Activated CD4-positive, alpha-beta T cell treated with anti-CD3 and anti-CD28 coated beads for 1 hour (primary cell): ENCODE data around the gene C9orf50.
"Not testable (repeated sequence)": the region's sequence is repeated elsewhere in the genome, so short reads cannot be mapped to it uniquely, and the experiment has no call there.

Experiments used
- DNase-seq: peaks from one replicate; pipeline ENCODE4 v3.0.0-alpha.2; 2020

C9orf50 gene

DNA sequence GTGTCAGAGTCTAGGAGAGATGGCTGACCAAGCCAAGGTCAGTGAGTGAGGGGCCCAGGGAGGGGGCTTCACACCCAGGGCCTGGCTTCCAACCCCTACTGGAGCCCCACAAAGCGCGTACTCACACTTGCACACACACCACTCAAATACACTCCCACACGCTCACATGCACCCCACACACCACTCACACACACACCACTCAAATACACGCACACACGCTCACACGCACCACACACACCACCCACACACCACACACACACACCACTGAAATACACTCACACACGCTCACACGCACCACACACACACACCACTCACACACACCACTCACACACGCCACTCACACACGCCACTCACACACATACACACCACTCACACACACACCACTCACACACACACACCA is 26.7 kb upstream of the C9orf50 start:
- DNase-seq = no peak

DNA sequence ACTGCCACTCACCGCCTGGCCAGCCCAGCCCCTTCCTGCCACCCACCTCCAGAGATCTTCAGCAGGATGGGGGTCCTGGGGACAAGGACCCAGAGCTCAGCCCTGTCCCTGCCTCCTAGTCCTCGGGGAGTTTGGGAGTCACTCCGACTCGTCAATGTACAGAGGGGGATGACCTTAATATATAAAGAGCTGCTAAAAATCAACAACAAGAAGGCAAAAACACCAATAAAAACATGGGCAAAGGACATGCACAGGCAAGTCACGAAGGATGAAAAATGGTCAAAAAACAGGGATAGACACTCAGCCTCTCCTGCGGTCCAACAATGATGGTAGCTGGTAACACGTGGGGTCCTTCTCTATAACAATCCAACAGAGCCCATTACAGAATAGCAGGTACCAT is 25.8 kb upstream of the C9orf50 start:
- no peak for DNase-seq

DNA sequence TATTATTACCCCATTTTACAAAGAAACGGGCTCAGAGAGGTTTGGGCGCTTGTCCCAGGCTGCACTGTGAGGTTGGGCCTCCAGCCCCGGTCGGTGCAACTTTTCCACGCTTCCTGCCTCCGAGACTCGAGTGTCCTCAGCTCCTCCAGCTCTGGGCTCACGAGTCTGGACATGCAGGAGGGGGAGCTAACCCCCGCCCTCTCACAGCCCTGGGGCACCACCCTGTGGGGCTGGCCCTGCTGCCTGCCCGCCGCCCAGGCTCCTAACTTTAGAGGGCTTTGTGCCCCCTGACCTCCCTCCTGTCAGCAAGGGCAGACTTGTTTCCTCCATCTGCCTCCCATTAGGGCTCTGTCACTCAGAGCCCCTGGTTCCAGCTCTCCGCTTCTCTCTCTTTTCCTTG is 25.4 kb upstream of the C9orf50 start:
- DNase-seq = no peak

DNA sequence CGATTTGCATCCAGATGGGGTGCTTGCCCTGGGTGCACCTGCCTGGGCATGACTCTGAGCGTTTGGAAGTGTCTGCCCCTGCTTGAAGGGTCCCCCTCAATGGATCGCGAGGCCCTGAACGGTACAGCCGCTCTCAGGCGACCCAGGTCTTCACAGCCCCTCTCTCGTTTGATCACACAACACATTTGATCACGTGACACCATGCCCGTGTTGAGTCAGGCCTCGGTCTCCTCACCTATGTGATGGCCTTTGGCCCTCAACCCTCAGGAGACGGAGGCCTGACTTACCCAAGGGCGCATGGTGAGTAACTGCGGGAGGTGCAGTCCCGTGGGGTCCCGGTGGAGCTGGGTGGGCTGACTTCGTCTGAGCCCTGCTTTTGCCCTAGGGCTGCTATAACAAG is 24.0 kb upstream of the C9orf50 start:
- DNase-seq = no peak

DNA sequence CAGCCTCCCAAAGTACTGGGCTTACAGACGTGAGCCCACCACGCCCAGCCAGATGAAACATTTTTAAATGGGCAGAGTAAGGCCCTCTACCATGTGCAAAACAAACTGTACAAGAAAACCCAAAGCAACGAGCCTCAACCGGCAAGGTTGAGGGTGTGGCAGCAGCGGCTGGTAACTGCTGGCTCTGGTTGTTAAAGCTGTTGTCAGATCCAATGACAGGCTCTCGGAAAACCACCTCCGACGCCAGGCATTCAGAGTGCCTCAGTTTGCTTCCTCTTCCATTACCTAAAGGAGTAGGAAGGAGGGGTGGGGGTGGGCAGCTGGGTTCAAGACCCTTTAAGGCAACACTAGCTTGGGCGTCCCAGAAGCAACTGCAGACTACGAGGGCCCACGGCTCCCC is 23.5 kb upstream of the C9orf50 start:
- DNase-seq = no peak

DNA sequence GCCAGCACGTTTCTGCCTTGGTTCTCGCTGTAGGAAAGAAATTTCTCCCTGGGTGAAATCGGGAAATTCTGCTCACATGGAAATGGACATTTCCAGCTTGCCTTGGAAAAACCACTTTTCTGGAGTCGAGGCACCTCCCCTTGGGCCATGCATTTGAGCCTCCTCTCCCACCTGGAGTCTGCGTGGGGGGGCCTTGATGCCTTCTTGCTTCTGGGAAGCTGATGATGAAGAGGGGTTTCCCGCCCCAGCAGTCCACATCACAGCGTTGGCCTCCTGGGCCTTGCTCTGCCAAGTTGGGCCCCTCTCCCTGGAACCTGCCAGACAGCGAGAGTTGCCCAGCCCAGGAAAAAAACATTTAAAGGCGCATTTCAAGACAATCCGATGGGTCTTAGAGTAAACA is 22.8 kb upstream of the C9orf50 start:
- no peak for DNase-seq

DNA sequence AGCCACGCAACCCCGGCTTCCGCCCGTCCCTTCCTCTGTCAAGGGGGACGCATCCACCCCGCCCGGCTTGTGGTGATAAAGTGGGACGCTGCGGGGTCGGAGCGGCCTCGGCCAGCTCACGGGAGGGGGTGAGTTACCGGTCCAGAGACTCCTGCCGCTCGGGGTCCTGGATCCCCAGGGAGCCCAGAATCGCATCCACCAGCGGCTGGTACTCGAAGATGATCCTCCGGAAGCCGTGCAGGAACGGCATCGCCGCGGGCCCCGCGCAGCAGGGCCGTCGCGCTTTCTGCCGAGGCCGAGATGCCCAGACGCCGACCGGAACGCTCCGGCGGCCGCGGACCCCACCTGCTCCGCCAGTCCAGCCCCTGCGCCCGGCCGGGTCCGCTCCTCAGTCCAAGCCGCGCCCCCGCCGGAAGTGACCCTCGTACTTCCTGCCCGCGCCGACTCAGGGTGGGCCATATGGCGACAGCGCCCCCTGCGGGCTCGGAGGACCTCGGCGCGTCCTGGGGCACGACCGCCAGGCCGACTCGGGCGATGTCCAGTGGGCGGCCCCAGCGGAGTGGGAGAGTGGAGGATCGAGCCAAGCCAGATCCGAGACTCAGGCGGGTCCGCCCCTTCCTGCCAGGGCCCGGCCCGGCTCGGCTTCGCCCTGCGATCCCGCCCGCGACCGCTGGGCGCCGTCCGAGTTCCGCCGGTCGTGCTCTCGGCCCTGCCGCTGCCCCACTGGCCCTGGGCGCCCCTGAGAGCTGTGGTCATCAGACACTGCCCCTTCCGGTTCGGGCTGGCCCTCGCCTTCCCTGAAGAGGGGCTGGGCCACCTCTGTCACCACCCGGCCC is 21.1 kb upstream of the C9orf50 start, which contains the start of gene ASB6:
ASB6 (minus strand) TSS at position 402 of the 836 bp plus-strand sequence; CDS start at position 250, 152 bp downstream.
- DNase-seq = peak; percentile 85

DNA sequence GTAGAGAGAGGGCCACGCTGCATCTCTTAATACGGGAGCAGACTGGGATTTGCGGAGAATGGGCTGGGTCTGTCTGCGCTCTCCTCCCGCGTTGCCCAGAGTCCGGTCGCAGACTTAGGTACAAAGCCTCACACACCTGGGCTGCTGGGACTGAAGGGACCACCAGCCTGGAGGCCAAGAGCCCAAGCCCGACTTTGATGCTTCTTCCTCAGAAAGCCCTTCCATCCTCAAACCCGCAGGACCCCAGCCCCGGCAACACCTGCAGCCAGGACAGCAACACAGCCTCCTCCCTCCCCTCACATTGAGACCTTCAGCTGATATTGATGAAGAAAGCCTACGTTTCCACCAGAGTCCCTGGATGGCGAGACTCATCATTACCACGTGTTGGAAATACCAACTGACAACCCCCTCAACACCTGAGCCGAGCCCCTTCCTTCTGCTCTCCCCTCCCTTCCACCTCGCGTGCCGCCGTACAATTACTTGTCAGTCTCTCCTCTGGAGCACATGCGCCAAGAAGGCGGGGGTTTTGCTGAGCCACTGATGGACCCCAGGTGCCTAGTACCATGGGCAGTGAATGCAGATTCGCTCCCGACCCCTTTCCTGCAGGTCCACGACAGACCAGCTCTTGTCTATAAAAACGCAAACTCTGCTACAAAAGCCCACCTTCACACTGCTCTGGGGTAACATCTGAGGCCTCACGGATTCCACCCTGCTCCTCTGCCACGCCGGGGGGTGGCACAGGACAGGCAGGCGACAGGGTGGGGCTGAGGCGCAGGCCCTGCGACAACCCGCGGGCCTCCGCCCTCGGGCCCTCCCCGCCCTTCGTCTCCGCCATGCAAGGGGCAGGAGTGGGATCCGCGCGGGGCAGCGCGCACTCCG is 20.2 kb upstream of the C9orf50 start:
- DNase-seq = no peak

DNA sequence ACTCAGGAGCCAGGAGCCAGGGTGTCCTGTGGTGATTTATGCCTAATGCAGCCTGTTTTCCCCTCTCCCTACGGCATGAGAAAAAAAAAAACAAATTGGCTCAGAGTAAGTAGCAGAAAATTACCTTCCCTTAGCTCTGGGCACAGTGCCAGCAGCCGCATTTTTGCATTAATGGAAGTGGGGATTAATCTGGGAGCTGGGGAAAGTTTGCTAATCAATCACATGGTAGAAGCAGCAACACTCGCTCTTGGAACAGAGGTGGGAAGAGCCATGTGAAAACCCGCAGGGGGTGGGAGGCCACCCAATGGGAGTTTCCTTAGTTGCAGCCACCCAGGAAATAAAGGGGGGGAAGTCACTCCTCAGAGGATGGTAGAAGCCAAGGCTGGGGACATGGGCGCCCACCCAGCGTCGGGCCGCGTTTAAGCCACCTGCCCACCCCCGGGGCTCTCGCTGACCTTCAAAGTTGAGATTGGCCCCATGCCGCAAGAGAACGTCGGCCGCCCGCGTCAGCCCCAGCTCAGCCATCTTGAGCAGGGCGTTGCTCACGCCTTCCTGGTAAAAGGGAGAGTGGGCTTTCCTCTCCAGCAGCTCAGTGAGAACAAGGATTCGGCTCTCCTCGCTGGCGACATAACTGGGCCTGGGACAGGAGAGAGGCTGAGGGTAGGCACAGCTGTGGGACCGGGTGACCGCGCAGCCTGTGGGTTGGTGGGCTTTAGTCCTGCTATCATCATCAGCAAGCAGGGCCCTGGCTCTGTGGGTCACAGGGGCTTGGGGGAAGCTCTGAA is 19.4 kb upstream of the C9orf50 start:
- DNase-seq = no peak

DNA sequence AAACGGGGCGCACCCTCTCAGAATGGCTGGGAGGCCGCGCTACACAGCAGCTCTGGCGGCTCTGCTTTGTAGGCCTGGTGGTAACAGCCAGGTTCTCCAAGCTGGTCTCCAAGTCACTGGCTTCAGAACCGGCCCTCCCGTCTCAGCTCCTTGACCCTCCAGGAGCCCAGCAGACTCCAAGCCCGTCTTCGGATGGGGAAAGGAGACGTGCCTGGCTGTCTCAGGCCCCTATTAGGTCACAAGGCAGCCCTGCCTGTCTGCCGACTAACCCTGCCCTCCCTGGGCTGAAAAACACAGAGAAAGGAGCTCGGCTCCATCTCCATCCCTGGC is 18.8 kb upstream of the C9orf50 start:
- DNase-seq = no peak

DNA sequence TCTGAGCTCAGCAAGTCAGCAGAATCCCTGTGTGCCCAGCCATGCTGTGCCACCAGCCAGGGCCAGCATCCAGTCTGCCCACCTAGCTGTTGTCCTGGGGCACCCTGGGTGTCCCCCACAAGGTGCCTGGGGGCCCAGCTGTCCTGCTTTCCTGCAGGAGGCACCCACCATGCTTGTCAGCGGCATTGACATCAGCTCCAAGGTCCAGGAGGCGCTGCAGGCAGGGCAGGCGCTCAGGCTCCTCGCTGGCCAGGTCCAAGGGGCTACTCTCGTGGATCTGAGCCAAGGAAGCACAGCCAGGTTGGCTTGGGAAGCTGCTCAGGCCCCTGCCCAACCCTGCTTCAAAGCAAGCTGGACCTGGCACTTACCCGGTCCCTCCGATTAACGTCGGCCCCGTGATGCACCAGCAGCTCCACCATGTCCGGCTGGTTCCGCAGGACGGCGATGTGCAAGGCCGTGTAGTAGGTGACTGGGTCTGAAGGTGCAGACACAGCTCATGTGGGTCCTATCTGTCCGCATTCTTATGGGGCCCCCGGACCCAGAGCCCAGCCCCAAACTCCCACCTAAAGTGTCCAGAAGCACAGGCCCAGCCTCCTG is 18.2 kb upstream of the C9orf50 start:
- DNase-seq = no peak

DNA sequence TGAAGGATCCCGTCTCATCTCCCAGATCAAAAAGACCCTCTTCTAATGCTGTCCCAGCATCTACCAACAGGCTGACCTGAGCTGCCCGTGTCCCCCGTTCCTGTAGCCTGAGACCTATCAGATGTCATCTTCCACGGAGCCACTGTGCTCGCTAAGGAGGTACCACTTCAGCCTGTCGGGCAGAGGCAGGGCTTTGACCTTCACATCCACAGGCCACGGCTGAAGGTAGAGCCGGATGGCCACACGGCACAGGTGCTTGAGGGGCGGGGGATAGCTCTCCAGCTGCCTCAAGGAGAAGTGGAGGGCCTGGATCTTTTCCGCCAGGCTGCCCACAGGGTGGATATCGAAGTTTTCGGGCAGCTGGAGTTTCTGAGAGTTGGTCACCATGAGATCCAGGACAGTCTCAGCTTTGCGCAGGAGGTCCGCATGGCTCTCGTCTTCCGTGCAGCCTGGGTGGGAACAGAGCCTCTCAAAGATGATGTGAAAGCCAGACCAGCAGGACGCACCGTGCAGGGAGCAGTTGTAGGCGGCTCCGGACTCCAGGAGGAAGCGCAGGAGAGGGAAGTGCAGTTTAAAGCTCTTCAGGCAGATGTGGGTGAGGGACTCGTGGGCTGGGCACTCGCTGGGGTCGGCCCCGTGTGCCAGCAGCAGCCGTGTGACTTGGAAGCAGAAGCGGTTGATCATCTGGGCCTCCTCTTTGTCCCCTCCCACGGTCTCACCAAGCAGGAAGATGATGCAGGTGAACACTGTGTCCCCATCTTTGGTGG is 17.0 kb upstream of the C9orf50 start:
- DNase-seq = no peak

DNA sequence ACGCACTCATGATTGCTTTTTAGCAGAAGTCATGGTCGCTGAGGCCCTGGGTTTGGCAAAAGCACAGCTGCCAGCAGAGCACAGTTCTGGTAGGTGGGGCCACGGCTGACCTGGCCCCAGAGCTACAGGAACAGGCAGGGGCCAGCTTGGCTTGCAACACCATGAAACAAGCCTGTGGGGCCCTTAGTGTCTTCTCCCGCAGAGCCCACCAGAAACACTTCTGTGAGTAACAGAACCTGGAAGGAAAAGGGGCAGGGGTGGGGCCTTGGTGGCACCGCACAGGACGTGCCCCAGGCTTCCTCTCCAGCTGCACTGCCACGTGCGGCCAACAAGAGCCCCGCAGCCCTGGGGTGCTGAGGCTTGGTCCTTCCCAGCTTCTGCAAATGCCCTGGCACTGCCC is 16.2 kb upstream of the C9orf50 start:
- DNase-seq = no peak

DNA sequence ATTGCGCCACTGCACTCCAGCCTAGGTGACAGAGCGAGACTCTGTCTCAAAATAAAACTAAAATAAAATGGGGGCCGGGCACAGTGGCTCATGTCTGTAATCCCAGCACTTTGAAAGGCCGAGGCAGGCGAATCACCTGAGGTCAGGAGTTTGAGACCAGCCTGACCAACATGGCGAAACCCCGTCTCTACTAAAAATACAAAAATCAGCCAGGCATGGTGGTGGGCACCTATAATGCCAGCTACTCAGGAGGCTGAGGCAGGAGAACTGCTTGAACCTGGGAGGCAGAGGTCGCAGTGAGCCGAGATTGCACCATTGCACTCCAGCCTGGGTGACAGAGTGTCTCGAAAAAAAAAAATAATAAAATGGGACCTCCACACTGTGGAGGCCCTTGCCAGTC is 15.4 kb upstream of the C9orf50 start:
- DNase-seq = not testable (repeated sequence)

DNA sequence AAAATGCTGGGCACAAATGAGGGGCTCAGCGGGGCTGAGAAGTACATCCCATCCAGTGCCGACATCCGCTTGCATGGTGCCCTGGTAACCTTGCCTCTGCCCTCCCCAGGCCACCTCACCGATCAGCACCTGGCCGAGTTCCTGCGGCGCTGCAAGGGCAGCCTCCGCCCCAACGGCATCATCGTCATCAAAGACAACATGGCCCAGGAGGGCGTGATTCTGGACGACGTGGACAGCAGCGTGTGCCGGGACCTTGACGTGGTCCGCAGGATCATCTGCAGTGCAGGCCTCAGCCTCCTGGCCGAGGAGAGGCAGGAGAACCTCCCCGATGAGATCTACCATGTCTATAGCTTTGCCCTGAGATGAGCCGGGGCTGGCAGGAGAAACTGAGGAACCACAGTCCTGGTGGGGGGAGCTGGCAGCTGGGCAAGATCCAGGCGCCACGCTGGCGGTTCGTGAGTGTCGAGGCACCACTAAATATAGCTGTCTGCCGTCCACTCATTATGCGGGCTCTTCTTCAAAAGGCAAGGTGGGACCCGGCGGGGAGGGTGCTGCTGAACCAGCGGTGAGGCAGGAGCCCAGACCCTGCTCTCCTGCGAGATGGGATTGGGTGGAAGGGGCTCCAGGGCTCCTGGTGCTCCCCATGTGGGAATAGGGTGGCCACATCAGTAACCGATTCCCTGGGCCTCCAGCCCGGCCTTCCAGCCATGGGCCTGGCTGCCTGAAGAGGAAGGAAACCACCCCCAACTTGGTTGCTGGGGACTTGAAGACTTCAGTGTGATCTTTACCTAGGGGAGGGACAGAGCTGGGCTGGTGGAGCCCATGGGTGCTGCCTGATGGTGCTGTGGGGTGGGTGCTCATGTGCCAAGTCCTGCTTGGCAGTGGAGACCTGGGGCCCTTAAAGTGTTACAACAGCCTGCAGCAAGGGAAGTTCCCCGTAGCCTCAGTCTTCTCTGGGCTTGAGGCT is 14.5 kb upstream of the C9orf50 start:
- DNase-seq = no peak

DNA sequence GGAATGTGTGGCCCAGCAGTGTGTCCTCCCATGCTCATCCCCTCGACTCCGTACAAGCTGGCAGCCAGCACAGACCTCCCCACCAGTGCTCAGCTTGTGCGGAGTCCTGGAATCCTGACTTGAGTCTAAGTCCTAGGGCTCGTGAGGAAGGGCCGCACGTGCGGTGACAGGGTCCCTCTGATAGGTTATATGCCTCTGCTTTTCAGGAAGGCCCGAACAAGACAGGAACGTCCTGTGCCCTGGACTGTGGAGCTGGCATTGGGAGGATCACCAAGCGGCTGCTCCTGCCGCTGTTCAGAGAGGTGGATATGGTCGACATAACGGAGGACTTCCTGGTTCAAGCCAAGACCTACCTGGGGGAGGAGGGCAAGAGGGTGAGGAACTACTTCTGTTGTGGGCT is 12.9 kb upstream of the C9orf50 start:
- DNase-seq = no peak

DNA sequence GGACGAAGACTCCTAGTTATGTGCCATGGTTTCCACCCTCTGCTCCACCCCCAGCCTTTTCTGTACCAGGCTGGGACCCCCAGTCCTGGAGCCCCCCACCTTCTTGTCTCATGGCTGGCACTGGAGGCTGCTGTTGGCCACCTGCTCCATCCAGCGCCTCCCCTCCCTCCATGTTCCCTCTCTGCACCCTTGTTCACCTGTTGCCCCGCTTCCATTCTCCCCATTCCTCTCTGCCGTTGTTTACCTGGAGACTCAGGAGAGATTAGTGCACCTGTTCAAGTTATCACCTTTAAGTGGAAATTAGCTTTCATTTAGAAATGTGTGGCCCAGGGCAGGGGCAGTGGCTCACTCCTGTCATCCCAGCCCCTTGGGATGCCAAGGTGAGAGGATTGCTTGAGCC is 12.3 kb upstream of the C9orf50 start:
- DNase-seq = no peak

DNA sequence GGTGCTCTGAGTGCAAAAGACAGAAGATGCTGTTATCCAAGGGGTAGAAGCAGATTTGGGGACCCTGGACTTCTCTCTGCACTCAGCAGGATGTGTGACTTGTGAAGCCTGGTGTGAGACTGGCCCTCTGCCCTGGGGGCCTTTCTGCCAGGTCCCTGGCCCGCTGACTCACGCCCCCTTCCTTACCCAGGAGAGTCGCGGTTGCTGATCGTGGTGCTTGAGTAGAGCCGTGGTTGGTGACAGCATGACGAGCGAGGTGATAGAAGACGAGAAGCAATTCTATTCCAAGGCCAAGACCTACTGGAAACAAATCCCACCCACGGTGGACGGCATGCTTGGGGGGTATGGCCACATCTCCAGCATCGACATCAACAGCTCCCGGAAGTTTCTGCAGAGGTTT is 11.6 kb upstream of the C9orf50 start:
- DNase-seq = no peak

DNA sequence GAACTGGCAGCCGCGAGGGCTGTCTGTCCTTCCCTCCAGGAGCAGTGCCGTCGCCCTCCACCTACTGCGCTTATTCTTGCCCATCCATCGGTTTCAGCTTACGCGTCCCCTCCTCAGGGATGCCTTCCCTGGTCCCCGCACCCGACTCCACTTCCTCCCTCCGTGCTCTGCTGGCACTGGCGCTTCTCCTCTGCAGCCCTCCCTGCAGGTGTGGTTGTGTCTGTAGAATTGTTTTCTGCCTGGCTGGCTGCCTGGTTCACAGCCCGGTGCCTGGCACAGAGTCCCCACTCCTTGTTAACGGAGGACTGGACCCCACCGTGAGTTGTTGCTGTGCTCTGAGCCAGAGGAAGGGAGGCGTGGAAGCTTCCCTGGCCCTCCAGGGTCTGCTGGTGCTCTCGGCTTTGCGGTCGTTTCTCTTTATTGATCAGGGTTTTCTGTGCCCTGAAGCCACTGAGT is 10.8 kb upstream of the C9orf50 start:
- DNase-seq = no peak

DNA sequence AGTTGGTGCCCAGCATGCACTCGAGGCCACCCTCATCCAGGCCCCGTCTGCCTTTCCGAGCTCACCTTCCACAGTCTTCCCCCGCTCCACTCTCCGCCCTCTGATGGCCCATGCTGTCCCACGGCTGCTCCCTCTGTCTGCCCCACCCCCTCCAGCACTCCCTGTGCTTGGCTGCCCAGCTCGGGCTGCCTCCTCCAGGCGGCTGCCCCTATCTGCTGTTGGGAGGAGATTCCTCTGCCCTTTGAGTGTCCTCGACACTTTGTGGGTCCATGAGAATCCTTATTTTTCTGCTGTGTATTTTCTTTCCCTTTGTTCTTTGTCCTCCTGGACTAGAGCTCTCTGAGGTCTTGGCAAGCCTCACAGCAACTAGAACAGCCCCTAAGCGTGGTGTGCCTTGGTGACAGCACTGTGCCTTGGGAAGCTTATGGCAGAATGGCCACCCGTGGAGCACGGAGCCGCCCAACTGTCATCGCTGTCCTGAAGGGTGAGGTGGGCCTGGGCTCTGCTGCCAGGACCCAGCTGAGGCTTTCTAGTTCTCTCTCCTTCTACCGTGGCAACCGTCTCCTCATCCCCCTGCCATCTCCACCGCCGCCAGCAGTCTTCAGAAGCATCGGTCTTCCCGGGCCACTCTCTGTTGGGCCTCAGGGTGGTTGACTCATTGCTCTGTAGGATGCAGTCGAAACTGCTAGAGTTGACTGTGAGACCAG is 10.2 kb upstream of the C9orf50 start:
- no peak for DNase-seq
